Keratinocyte (primary cell): ENCODE results near the gene SLC1A2. TPM values are rescaled to one million over a fixed set of nuclear protein-coding genes. Genes with fewer than 3 reads are reported as not detected.

Source experiments
- DNase-seq: peaks from one replicate; pipeline ENCODE4 v3.0.0-alpha.2; 2011; ENCODE audit warnings: low read depth, missing footprints, low spot score
- FAIRE-seq: peaks from 2 replicates; lab custom pipeline; 2011; peaks lifted over from hg19 to GRCh38; lab: Jason Lieb, UNC
- H2AFZ ChIP-seq: 2 replicates; pipeline ENCODE4 v1.6.0; 2012; ENCODE audit warnings: low read length, control low read depth, inconsistent platforms; ENCODE audit not compliant: control insufficient read depth
- H3K27ac ChIP-seq: 2 replicates; pipeline ENCODE4 v1.5.1; 2011; ENCODE audit warnings: low read length; ENCODE audit not compliant: control insufficient read depth, insufficient read depth
- H3K27me3 ChIP-seq: 3 replicates; pipeline ENCODE4 v1.6.0; 2011; ENCODE audit warnings: low read length; ENCODE audit not compliant: control insufficient read depth, insufficient read depth; ENCODE audit errors: extremely low read depth
- H3K36me3 ChIP-seq, 2 experiments: 2 replicates in 1 of 2; 3 replicates in 1 of 2; pipeline ENCODE4 v1.5.1; 2011; ENCODE audit warnings: low read length in 2 of 2, mild to moderate bottlenecking in 1 of 2; ENCODE audit not compliant: control insufficient read depth in 2 of 2, insufficient read depth in 2 of 2; ENCODE audit errors: extremely low read depth in 1 of 2
- H3K4me1 ChIP-seq: 3 replicates; pipeline ENCODE4 v1.5.1; 2011; ENCODE audit warnings: low read length; ENCODE audit not compliant: control insufficient read depth, insufficient read depth; ENCODE audit errors: extremely low read depth
- H3K4me2 ChIP-seq: 3 replicates; pipeline ENCODE4 v1.6.0; 2011; ENCODE audit warnings: low read depth, low read length; ENCODE audit not compliant: control insufficient read depth, insufficient read depth; ENCODE audit errors: extremely low read depth
- H3K4me3 ChIP-seq, 3 experiments: fragments of 200-600 bp in 1 of 3; sonication (generic) in 1 of 3; 2 replicates in 2 of 3; 3 replicates in 1 of 3; pipeline ENCODE4 v1.5.1; 2011 to 2016; ENCODE audit warnings: low read length in 3 of 3, mild to moderate bottlenecking in 3 of 3, control low read depth in 2 of 3, inconsistent platforms in 1 of 3, low read depth in 1 of 3, mixed read lengths in 1 of 3, mixed run types in 1 of 3, moderate library complexity in 1 of 3; ENCODE audit not compliant: control insufficient read depth in 2 of 3, insufficient read depth in 2 of 3; ENCODE audit errors: extremely low read depth in 1 of 3
- H3K79me2 ChIP-seq: 2 replicates; pipeline ENCODE4 v1.6.0; 2012; ENCODE audit warnings: low read length; ENCODE audit not compliant: control insufficient read depth, insufficient read depth
- H3K9ac ChIP-seq: 3 replicates; pipeline ENCODE4 v1.6.0; 2011; ENCODE audit warnings: low read length; ENCODE audit not compliant: control insufficient read depth, insufficient read depth; ENCODE audit errors: extremely low read depth
- H3K9me1 ChIP-seq: 3 replicates; pipeline ENCODE4 v1.6.0; 2011; ENCODE audit warnings: low read length; ENCODE audit not compliant: control insufficient read depth, insufficient read depth; ENCODE audit errors: extremely low read depth
- H3K9me3 ChIP-seq: 2 replicates; pipeline ENCODE4 v1.5.1; 2012; ENCODE audit warnings: low read depth, low read length; ENCODE audit not compliant: control insufficient read depth
- H4K20me1 ChIP-seq: 3 replicates; pipeline ENCODE4 v1.6.0; 2011; ENCODE audit warnings: low read length; ENCODE audit not compliant: control insufficient read depth, insufficient read depth; ENCODE audit errors: extremely low read depth
- CTCF ChIP-seq, 3 experiments: IDR thresholded peaks in 1 of 3; conservative IDR thresholded peaks in 1 of 3; optimal IDR thresholded peaks in 1 of 3; 2 replicates in 2 of 3; 3 replicates in 1 of 3; pipeline versions ENCODE3 to v1.5.1; 2011; ENCODE audit warnings: low read length in 3 of 3, mild to moderate bottlenecking in 3 of 3, moderate library complexity in 2 of 3, control low read depth in 1 of 3, inconsistent platforms in 1 of 3; ENCODE audit not compliant: insufficient read depth in 2 of 3; ENCODE audit errors: extremely low read depth in 1 of 3
- EZH2 ChIP-seq: IDR thresholded peaks from one replicate; pipeline ENCODE4 v1.6.1; 2012; ENCODE audit warnings: inconsistent platforms, mild to moderate bottlenecking, low read length, moderate library complexity
- dilution Hi-C: fragments of 300-500 bp; cut with MboI; formaldehyde crosslinking; loops from one replicate; pipeline ENCODE4 v1.7.0; 2020; ENCODE audit warnings: low sequenced_read_pairs; ENCODE audit not compliant: extremely low pct_ligation_motif_present
- polyA plus RNA-seq, 5 experiments: library from polyadenylated mRNA; depleted of rRNA in 3 of 5; stranded (reverse) in 3 of 5; stranded (forward) in 1 of 5; unstranded in 1 of 5; fragments of >200 nt; gene quantifications; 1 replicate in 1 of 5; 2 replicates in 3 of 5; 3 replicates in 1 of 5; pipeline versions ENCODE4 v1.2.1 to v1.2.3, GENCODE V29; 2011 to 2012; ENCODE audit warnings: missing spikeins in 2 of 5, low read depth in 1 of 5, low replicate concordance in 1 of 5

SLC1A2 gene
- polyA plus RNA-seq, 1 donor (not counting 4 experiments of a cell fraction or from before 2014, with no cell fraction given) = under 0.01 TPM

DNA sequence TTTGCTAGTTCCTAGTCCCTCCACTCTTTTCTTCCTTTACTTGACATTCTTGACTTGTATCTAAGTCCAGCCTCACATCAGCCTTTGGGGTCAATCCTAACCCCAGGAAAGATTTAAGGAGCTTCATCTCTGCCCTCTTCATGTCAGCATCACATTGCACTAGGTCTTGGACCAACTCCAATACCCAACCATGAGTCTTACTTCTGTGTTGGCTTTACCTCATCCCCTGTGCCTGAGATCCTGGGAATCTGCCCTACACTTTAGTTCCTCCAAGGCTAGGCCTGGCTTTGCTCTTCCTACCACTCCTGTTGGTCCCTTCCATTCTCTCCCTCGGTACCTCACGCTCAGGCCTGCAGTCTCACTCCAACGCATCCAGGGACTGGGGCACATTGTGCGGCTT lies 117.0 kb downstream of the SLC1A2 start:
- Histone ChIP-seq H3K4me1 (no peaks in the 10 kb centered on the region), H3K36me3 (no peaks in the 10 kb centered on the region), H3K9me1 (no peaks in the 10 kb centered on the region), H3K27me3 (no peaks in the 10 kb centered on the region), H3K27ac (no peak overlapping the region), H3K4me2 (no peak overlapping the region), H3K79me2 (no peaks in the 10 kb centered on the region), H3K9ac (no peak overlapping the region), H4K20me1 (no peaks in the 10 kb centered on the region), H3K9me3 (no peaks in the 10 kb centered on the region), H2AFZ (no peak overlapping the region), H3K4me3 (no peak overlapping the region)
- TF ChIP-seq CTCF (optimal IDR thresholded peaks at IDR 0.05 in 1 of 3, IDR thresholded peaks at IDR 0.05 in 1 of 3, conservative IDR thresholded peaks at IDR 0.05 in 1 of 3; ENCODE audit: extremely low read depth in 1 of 3, insufficient read depth in 2 of 3, low read length in 3 of 3) (no peak), EZH2 (no peak)
- DNase-seq (no peak), FAIRE-seq (no peak)
- dilution Hi-C loops = no loop called here

DNA sequence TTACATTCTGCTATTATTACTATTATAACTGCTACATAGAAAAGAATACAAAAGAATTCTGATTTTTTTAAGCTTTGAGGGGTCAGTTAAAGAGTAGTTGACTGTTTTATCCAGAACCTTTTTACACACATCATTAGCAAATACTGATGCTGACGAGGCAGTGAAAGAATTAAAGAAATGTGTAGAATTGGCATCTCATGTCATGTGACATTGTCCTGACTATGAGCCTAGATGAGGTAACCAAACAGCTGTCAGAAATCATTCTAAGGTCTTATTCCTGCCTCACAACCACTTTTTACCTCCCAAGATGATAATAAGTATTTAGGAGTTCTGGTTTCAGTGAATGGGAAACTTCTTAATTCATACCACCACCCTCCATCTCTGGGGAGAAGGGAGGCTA lies 121.0 kb downstream of the SLC1A2 start:
- H3K4me2 ChIP-seq = no peak overlapping the region
- dilution Hi-C loops = no loop called here
- H3K9me3 ChIP-seq = no peaks in the 10 kb centered on the region
- no peak overlapping the region for H3K27ac ChIP-seq
- DNase-seq (no peak), FAIRE-seq (no peak)
- H4K20me1 ChIP-seq = no peaks in the 10 kb centered on the region
- no peaks in the 10 kb centered on the region for H3K4me1 ChIP-seq
- TF ChIP-seq CTCF (optimal IDR thresholded peaks at IDR 0.05 in 1 of 3, IDR thresholded peaks at IDR 0.05 in 1 of 3, conservative IDR thresholded peaks at IDR 0.05 in 1 of 3; ENCODE audit: extremely low read depth in 1 of 3, insufficient read depth in 2 of 3, low read length in 3 of 3) = no peak
- TF ChIP-seq EZH2 = no peak
- H3K9ac ChIP-seq = no peak overlapping the region
- no peaks in the 10 kb centered on the region for H3K36me3 ChIP-seq
- no peaks in the 10 kb centered on the region for H3K27me3 ChIP-seq
- no peak overlapping the region for H2AFZ ChIP-seq
- no peak overlapping the region for H3K4me3 ChIP-seq
- H3K9me1 ChIP-seq = no peaks in the 10 kb centered on the region
- no peaks in the 10 kb centered on the region for H3K79me2 ChIP-seq
